Duodenal mucosa (tissue), 2 donors: Measurements from ENCODE around the gene EXOC4.

ENCODE experiments used
- H3K27ac ChIP-seq: one replicate; pipeline ENCODE4 v1.7.0; 2013; ENCODE audit warnings: low read depth, low read length
- H3K27me3 ChIP-seq, 2 donors: one replicate each; pipeline ENCODE4 v1.7.0; 2013; ENCODE audit warnings: low read length in 2 of 2, control low read depth in 1 of 2; ENCODE audit not compliant: insufficient read depth in 2 of 2, control insufficient read depth in 1 of 2
- H3K36me3 ChIP-seq, 2 donors: one replicate each; pipeline ENCODE4 v1.7.0; 2013; ENCODE audit warnings: low read length in 2 of 2, control low read depth in 1 of 2; ENCODE audit not compliant: insufficient read depth in 2 of 2, control insufficient read depth in 1 of 2
- H3K4me1 ChIP-seq, 2 donors: one replicate each; pipeline ENCODE4 v1.7.0; 2013; ENCODE audit warnings: low read length in 2 of 2, control low read depth in 1 of 2; ENCODE audit not compliant: insufficient read depth in 2 of 2, control insufficient read depth in 1 of 2
- H3K4me3 ChIP-seq, 2 donors: one replicate each; pipeline ENCODE4 v1.7.0; 2013; ENCODE audit warnings: low read length in 2 of 2, low read depth in 1 of 2
- H3K9ac ChIP-seq, 2 donors: one replicate each; pipeline ENCODE4 v1.7.0; 2013; ENCODE audit warnings: low read length in 2 of 2, low read depth in 1 of 2
- H3K9me3 ChIP-seq, 2 donors: one replicate each; pipeline ENCODE4 v1.7.0; 2013; ENCODE audit warnings: low read length in 2 of 2, control low read depth in 1 of 2; ENCODE audit not compliant: control insufficient read depth in 1 of 2

EXOC4 gene

GRCh38 chr7:133545618-133546017 lies 292.7 kb downstream of the EXOC4 start:
- no peak overlapping the region for H3K4me3 ChIP-seq
- H3K9me3 ChIP-seq = no peaks in the 10 kb centered on the region
- H3K27ac ChIP-seq = no peak overlapping the region
- H3K4me1 ChIP-seq = no peaks in the 10 kb centered on the region
- H3K36me3 ChIP-seq = no peaks in the 10 kb centered on the region
- no peak overlapping the region for H3K9ac ChIP-seq
- no peaks in the 10 kb centered on the region for H3K27me3 ChIP-seq

DNA sequence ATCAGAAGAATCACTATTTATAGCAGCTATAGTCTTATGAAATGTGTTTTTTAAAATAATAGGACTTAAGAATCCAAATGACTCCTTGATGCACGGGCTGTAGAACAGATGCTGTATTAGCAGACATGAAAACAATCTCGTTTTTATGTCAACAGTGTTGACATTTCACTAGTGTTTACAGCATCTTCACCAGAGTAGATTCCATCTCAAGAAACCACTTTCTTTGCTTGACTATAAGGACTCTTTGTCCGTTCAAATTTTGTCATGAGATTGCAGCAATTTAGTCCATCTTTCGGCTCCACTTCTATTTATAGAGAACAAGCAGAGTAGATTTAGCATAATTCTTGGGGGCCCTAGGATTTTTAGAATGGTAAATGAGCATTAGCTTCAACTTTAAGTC lies 295.1 kb downstream of the EXOC4 start:
- Histone ChIP-seq H3K27ac (no peak overlapping the region), H3K4me1 (no peaks in the 10 kb centered on the region), H3K27me3 (no peaks in the 10 kb centered on the region), H3K9me3 (no peaks in the 10 kb centered on the region), H3K4me3 (no peak overlapping the region), H3K36me3 (no peaks in the 10 kb centered on the region), H3K9ac (no peak overlapping the region)

DNA sequence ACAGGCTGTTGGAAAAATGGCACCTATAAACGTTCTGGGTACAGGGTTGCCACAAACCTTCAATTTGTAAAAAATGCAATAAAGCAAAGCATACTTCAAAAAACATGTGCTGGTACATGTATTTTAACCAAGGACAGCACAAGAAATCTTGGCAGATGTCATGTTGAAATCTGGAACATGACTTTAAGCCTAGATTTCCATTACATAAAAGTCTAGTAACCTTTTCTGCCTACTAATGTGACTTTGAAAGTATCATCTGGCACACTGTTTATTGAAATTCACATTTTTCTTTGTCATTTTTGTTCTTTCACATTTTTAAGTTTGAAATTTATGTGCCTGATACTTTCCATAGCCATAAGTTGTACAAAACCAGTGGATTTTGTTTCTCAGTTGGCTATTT lies 296.8 kb downstream of the EXOC4 start:
- no peaks in the 10 kb centered on the region for H3K27me3 ChIP-seq
- H3K27ac ChIP-seq = no peak overlapping the region
- no peaks in the 10 kb centered on the region for H3K4me1 ChIP-seq
- no peaks in the 10 kb centered on the region for H3K36me3 ChIP-seq
- no peaks in the 10 kb centered on the region for H3K9me3 ChIP-seq
- H3K4me3 ChIP-seq = no peak overlapping the region
- no peak overlapping the region for H3K9ac ChIP-seq

DNA sequence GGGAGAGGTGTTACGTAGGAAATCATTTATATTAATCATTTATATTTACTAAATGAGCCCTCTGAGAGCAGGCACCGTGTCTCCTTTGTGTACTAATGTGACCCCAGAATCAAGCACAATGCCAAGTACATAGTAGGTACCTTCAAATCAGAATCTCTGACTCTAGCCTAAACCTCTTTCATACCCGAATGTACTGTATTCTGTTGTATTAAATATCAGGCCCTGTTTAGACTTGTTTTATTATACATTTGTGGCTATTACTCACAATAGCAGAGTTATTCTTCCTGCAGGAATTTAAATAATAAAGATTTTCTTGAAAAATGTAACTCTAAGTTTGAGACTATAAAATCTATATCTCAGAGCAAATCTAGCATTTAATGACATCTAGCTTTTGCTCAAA lies 297.3 kb downstream of the EXOC4 start:
- H3K36me3 ChIP-seq = no peaks in the 10 kb centered on the region
- H3K27ac ChIP-seq = no peak overlapping the region
- no peaks in the 10 kb centered on the region for H3K4me1 ChIP-seq
- H3K9me3 ChIP-seq = no peaks in the 10 kb centered on the region
- no peak overlapping the region for H3K9ac ChIP-seq
- H3K27me3 ChIP-seq = no peaks in the 10 kb centered on the region
- H3K4me3 ChIP-seq = no peak overlapping the region

DNA sequence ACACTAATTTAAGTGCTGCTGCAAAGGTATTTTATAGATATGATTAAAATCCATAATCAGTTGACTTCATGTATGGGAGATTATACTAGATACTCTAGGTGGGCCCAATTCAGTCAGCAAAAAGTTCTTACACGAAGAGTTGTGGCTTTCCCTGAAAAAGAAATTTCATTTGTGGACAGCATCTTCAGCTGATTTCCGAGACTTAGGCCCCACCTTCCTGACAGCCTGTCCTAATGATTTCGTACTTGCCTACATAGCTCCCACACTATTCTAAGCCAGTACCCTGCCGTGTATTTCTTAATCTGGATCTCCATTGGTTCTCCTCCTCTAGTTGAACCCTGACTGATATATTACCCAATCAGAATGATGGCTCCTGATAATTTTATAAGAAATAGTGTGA lies 297.9 kb downstream of the EXOC4 start:
- H3K27ac ChIP-seq = no peak overlapping the region
- no peak overlapping the region for H3K4me3 ChIP-seq
- H3K36me3 ChIP-seq = no peaks in the 10 kb centered on the region
- H3K9me3 ChIP-seq = no peaks in the 10 kb centered on the region
- H3K9ac ChIP-seq = no peak overlapping the region
- no peaks in the 10 kb centered on the region for H3K4me1 ChIP-seq
- H3K27me3 ChIP-seq = no peaks in the 10 kb centered on the region

DNA sequence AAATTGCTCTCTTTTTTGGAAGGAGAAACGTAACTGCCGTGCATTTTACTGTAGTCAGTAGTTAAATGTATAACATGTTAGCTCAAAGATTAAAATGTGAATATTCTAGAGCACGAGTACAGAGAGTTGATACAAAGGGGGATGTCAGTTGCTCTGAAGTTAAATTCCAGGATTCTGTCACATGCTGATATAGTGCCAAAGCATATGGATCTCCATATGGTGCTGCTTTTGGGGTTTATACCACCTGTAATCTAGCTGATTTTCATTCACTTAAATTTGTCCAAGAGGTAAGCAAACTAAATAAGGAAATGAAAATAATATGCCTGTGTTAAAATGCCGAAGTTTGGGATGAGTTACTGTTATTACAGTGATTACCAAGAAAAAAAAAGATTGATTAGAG lies 298.6 kb downstream of the EXOC4 start:
- Histone ChIP-seq H3K27ac (no peak overlapping the region), H3K4me3 (no peak overlapping the region), H3K27me3 (no peaks in the 10 kb centered on the region), H3K9ac (no peak overlapping the region), H3K36me3 (no peaks in the 10 kb centered on the region), H3K4me1 (no peaks in the 10 kb centered on the region), H3K9me3 (no peaks in the 10 kb centered on the region)

- Histone ChIP-seq H3K27ac (no peak overlapping the region), H3K36me3 (no peaks in the 10 kb centered on the region), H3K4me3 (no peak overlapping the region), H3K9ac (no peak overlapping the region), H3K4me1 (no peaks in the 10 kb centered on the region), H3K27me3 (no peaks in the 10 kb centered on the region), H3K9me3 (no peaks in the 10 kb centered on the region)
Measured at GRCh38 chr7:133552079-133552478, 299.2 kb downstream of the EXOC4 start.

DNA sequence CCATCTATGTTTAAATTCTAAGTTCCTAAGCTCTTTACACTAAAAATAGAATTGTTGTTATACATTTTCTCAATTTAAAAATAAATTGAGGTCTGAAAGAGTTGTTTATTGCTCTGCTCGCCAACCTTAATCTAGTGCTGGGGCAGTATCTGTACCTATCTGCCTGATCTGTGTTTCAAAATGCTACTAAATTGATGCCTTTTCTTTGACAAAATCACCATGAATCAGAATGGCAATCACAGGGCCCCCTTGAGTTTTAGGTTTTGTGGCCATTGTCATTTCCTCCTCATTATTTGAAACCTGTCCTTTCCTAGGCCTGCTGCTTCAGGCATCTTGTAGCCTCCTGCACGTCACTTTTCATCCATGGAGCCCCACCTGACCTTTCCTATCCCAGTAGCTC lies 301.5 kb downstream of the EXOC4 start:
- Histone ChIP-seq H3K4me1 (no peaks in the 10 kb centered on the region), H3K27me3 (no peaks in the 10 kb centered on the region), H3K27ac (no peak overlapping the region), H3K9me3 (no peaks in the 10 kb centered on the region), H3K36me3 (no peaks in the 10 kb centered on the region), H3K9ac (no peak overlapping the region), H3K4me3 (no peak overlapping the region)

- H3K4me3 ChIP-seq = no peak overlapping the region
- H3K27ac ChIP-seq = no peak overlapping the region
- no peaks in the 10 kb centered on the region for H3K4me1 ChIP-seq
- H3K9ac ChIP-seq = no peak overlapping the region
- H3K36me3 ChIP-seq = no peaks in the 10 kb centered on the region
- no peaks in the 10 kb centered on the region for H3K27me3 ChIP-seq
- no peaks in the 10 kb centered on the region for H3K9me3 ChIP-seq
Measured at GRCh38 chr7:133556048-133556447, 303.2 kb downstream of the EXOC4 start.

DNA sequence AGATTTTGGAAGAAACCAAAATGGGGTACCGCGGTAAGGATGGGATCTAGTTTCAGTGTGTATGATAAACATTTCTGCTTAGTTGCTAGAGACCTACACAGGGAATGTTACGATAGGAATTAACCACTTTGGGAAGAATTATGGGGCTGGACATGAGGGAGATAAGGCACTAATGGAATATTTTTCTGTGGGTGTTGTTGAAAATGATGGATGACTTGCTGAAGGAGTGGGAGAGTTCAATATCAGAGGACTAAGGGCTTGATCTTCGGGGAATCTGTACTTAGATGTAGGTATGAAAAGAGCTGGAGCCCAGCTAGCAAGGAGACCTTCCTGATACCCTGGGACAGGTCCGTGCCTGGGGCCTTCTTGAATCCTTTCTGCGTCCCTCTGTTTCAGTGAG lies 303.7 kb downstream of the EXOC4 start:
- no peaks in the 10 kb centered on the region for H3K4me1 ChIP-seq
- H3K4me3 ChIP-seq = no peak overlapping the region
- H3K9me3 ChIP-seq = no peaks in the 10 kb centered on the region
- H3K27me3 ChIP-seq = no peaks in the 10 kb centered on the region
- no peak overlapping the region for H3K9ac ChIP-seq
- H3K27ac ChIP-seq = no peak overlapping the region
- H3K36me3 ChIP-seq = no peaks in the 10 kb centered on the region

DNA sequence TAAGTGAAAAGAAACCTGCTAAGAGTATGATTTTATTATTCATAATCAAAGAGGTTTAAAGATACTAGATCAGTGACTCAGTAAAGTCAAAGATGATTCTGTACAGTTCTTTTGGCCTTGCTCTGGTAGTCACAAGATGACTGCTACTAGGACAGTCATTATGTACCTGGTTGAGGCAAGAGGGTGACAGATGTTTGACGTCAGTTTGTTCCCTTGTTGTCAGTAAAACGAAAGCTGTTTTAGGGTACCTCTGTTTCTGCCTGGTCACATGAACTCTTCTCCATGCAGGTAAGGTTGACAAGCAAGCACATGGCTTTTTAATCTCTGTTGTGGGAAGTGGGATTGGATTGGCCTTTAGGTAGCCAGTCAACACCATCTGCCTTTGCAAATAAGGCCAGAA lies 308.0 kb downstream of the EXOC4 start:
- Histone ChIP-seq H3K9me3 (no peaks in the 10 kb centered on the region), H3K4me1 (no peaks in the 10 kb centered on the region), H3K4me3 (no peak overlapping the region), H3K27me3 (no peaks in the 10 kb centered on the region), H3K9ac (no peak overlapping the region), H3K36me3 (no peaks in the 10 kb centered on the region), H3K27ac (no peak overlapping the region)
